Measurements from ENCODE around the gene AZIN2. TPM values are rescaled to one million over a fixed set of nuclear protein-coding genes. Genes with fewer than 3 reads are reported as not detected.

AZIN2 gene
- total RNA-seq, 6 donors from 2014 or later = 1.5 to 4.8 (median 2.8) TPM

GRCh38 chr1:33074193-33074945 lies 6.6 kb upstream of the AZIN2 start:
- 52 to 72% methylated on average over 4 of the region's 4 CpGs for WGBS, 2 donors
- no peak overlapping the region for H3K27ac ChIP-seq
- H3K4me3 ChIP-seq = no peak overlapping the region
- TF ChIP-seq EP300 (IDR thresholded peaks at IDR 0.05) (no peak), POLR2AphosphoS5 (IDR thresholded peaks at IDR 0.05) (no peak), POLR2A (IDR thresholded peaks at IDR 0.05) (no peak)
- TF ChIP-seq, protein P1, sequence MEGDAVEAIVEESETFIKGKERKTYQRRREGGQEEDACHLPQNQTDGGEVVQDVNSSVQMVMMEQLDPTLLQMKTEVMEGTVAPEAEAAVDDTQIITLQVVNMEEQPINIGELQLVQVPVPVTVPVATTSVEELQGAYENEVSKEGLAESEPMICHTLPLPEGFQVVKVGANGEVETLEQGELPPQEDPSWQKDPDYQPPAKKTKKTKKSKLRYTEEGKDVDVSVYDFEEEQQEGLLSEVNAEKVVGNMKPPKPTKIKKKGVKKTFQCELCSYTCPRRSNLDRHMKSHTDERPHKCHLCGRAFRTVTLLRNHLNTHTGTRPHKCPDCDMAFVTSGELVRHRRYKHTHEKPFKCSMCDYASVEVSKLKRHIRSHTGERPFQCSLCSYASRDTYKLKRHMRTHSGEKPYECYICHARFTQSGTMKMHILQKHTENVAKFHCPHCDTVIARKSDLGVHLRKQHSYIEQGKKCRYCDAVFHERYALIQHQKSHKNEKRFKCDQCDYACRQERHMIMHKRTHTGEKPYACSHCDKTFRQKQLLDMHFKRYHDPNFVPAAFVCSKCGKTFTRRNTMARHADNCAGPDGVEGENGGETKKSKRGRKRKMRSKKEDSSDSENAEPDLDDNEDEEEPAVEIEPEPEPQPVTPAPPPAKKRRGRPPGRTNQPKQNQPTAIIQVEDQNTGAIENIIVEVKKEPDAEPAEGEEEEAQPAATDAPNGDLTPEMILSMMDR (IDR thresholded peaks at IDR 0.05) = no peak
- H3K4me1 ChIP-seq = no peaks in the 10 kb centered on the region
- H3K9me3 ChIP-seq = no peaks in the 10 kb centered on the region
- H3K27me3 ChIP-seq = no peaks in the 10 kb centered on the region
- no peak for ATAC-seq (ENCODE audit: low FRiP score in 2 of 2)
- no peaks in the 10 kb centered on the region for H3K36me3 ChIP-seq
- DNase-seq = no peak

DNA sequence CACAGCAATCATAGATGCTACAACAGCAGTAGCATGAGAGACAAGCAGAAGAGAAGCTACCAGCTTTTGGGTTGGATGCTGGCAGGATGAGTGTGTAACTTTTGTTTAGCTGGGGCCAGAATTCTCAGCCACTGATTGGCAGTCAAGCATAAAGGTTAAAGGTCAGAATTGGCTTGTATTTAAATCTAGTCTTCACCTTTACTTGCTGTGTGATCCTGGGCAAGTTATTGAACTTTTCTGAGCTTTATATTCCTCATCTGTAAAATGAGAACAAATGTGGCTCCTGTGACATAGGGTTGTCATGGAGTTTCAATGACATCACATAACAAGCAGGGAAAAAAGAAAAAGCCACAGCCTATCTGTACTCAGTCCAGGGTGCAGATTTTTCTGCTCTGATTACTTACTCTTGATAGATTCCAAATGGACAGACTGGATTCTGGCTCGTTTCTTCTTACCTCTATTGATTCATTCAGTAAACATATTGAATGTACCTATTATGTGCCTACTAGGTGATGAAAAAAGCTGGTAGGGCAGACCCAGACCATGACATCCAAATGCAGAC lies 2.8 kb upstream of the AZIN2 start:
- no peak for TF ChIP-seq POLR2AphosphoS5 (IDR thresholded peaks at IDR 0.05)
- TF ChIP-seq POLR2A (IDR thresholded peaks at IDR 0.05) = no peak
- no peak for TF ChIP-seq EP300 (IDR thresholded peaks at IDR 0.05)
- TF ChIP-seq, protein P1 (IDR thresholded peaks at IDR 0.05) = no peak
- Histone ChIP-seq H3K9me3 (no peaks in the 10 kb centered on the region), H3K27me3 (no peaks in the 10 kb centered on the region), H3K36me3 (no peaks in the 10 kb centered on the region), H3K27ac (no peak overlapping the region), H3K4me1 (peaks cover 10 to 19% (median 15%) of the 10 kb centered on the region in 4 donors), H3K4me3 (no peak overlapping the region)
- ATAC-seq (ENCODE audit: low FRiP score in 2 of 2) (no peak), DNase-seq (no peak)
- 31 to 64% methylated on average over 1 of the region's 1 CpG for WGBS, 2 donors

GRCh38 chr1:33080373-33080772 lies 580 bp upstream of the AZIN2 start:
- WGBS, 2 donors = 54 to 68% methylated on average over 6 of the region's 6 CpGs
- no peaks in the 10 kb centered on the region for H3K36me3 ChIP-seq
- TF ChIP-seq EP300 (IDR thresholded peaks at IDR 0.05) (no peak), POLR2A (IDR thresholded peaks at IDR 0.05) (no peak), POLR2AphosphoS5 (IDR thresholded peaks at IDR 0.05) (no peak)
- TF ChIP-seq, protein P1 (IDR thresholded peaks at IDR 0.05) = no peak
- no peaks in the 10 kb centered on the region for H3K27me3 ChIP-seq
- ATAC-seq (ENCODE audit: low FRiP score in 2 of 2) = no peak
- H3K4me3 ChIP-seq = peak overlapping the region in 3 of 4 donors; percentile 56 to 91 (median 66)
- H3K4me1 ChIP-seq = peaks cover 10 to 19% (median 15%) of the 10 kb centered on the region in 4 donors
- no peak for DNase-seq
- no peaks in the 10 kb centered on the region for H3K9me3 ChIP-seq
- H3K27ac ChIP-seq = no peak overlapping the region

DNA sequence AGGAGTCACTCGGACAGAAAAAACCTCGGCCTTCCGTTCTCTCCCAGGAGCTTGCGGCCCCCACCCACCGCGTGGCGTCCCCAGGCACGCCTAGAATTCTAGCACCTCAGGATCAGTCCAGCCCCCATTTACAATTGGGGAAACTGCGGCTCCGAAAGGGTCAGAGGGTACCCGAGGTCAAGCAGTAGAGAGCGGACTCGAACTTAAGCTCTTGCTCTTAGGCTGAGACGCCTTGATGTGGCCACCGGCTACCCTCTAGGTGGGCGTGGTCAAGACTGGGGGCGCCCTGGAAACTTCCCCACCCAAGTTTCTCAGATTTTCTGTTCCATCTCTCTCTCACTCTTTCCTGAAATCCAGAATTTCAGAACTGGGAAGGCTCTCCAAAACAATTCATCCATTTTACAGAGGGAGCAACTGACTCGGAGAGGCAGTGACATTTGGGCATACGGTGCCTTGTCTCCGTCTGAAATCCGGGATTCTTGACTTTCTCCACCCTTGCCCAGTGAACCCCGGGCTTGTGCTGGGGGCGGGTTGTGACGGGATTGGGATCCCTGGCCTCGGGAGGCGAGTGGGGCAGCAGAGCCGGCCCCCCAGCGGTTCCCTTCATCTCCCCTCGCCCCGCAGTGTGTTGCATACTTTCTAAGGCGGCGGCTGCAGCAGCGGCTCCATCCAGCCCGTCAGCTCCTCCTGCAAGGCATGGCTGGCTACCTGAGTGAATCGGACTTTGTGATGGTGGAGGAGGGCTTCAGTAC lies 777 bp downstream of the AZIN2 start:
- TF ChIP-seq EP300 (IDR thresholded peaks at IDR 0.05) (no peak), POLR2A (IDR thresholded peaks at IDR 0.05) (no peak), POLR2AphosphoS5 (IDR thresholded peaks at IDR 0.05) (no peak)
- TF ChIP-seq, protein P1 (IDR thresholded peaks at IDR 0.05) = no peak
- WGBS, 2 donors = 15 to 32% methylated on average over 25 to 33 of the region's 35 CpGs
- Histone ChIP-seq H3K4me1 (peaks cover 10 to 19% (median 15%) of the 10 kb centered on the region in 4 donors), H3K9me3 (no peaks in the 10 kb centered on the region), H3K27me3 (no peaks in the 10 kb centered on the region), H3K27ac (peak overlapping the region in 3 of 4 donors; percentile 16 to 65 (median 41)), H3K36me3 (no peaks in the 10 kb centered on the region), H3K4me3 (peak overlapping the region; percentile 54 to 91 (median 61))
- peak in 1 of 2 donors; percentile 60 for ATAC-seq (ENCODE audit: low FRiP score in 2 of 2)
- DNase-seq = peak in 1 of 2 donors; percentile 64

Data from upper lobe of left lung (tissue), 6 donors.